ENCODE data around the gene PLEKHG3.

The PLEKHG3 gene

GRCh38 chr14:64763085-64763782 is 59.0 kb downstream of the PLEKHG3 start:
- no peak overlapping the region for H3K4me3 ChIP-seq (ENCODE audit: low read depth, low read length)
- in situ Hi-C loops (cut with HindIII; ENCODE audit: low sequenced_read_pairs), result no loop called here
- no peak for TF ChIP-seq CTCF (IDR thresholded peaks at IDR 0.05; ENCODE audit: low read depth, low read length)
- no peak for DNase-seq (ENCODE audit: low read depth, low spot score)

DNA sequence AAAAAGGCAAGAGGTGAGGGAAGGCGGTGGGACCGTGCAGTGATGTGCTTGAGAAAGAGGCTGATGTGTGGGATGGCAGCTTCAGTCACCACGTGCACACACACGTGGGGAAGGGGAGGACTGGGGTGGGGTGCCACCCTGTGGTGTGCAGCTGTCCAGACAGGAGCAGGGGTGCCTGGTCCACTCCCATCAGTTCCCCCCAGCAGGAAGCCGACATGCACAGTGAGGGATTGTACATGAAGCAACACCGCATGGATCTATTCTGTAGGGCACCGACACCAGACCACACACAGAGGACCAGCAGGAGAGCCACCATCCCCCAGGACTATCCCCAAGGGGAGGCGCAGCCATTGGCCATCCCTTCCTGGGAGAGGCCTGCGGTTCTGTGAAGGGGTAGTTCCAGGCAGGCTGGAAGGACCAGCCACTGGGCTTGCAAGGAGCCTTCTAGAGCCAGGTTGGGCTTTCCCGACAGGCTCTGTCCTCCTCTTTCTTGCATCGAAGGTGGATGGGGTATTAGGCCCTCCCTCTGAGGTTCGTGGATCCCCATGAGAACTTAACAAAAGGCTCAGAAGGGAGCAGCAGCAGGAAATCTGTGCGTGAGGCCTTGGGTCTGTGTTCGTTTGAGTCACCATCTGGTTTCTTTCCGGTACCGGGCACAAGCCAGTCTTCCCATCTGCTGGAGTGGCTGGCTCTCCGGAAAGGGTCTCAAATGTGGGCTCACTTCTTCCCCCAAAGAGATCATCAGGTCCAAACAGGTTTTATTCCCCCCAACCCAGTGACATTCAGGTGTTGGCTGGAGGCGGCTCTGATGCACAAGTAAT is 59.8 kb downstream of the PLEKHG3 start:
- H3K4me3 ChIP-seq (ENCODE audit: low read depth, low read length), result no peak overlapping the region
- in situ Hi-C loops (cut with HindIII; ENCODE audit: low sequenced_read_pairs), result no loop called here
- TF ChIP-seq CTCF (IDR thresholded peaks at IDR 0.05; ENCODE audit: low read depth, low read length), result no peak
- peak; percentile 41 for DNase-seq (ENCODE audit: low read depth, low spot score)

GRCh38 chr14:64764641-64765520 is 60.7 kb downstream of the PLEKHG3 start:
- peak; percentile 76 for DNase-seq (ENCODE audit: low read depth, low spot score)
- peak; percentile 96 for TF ChIP-seq CTCF (IDR thresholded peaks at IDR 0.05; ENCODE audit: low read depth, low read length)
- in situ Hi-C loops (cut with HindIII; ENCODE audit: low sequenced_read_pairs), result no loop called here
- H3K4me3 ChIP-seq (ENCODE audit: low read depth, low read length), result no peak overlapping the region

- no peak overlapping the region for H3K4me3 ChIP-seq (ENCODE audit: low read depth, low read length)
- DNase-seq (ENCODE audit: low read depth, low spot score), result no peak
- no peak for TF ChIP-seq CTCF (IDR thresholded peaks at IDR 0.05; ENCODE audit: low read depth, low read length)
- in situ Hi-C loops (cut with HindIII; ENCODE audit: low sequenced_read_pairs), result no loop called here
These were observed 61.6 kb downstream of the PLEKHG3 start for GRCh38 chr14:64765740-64766302.

DNA sequence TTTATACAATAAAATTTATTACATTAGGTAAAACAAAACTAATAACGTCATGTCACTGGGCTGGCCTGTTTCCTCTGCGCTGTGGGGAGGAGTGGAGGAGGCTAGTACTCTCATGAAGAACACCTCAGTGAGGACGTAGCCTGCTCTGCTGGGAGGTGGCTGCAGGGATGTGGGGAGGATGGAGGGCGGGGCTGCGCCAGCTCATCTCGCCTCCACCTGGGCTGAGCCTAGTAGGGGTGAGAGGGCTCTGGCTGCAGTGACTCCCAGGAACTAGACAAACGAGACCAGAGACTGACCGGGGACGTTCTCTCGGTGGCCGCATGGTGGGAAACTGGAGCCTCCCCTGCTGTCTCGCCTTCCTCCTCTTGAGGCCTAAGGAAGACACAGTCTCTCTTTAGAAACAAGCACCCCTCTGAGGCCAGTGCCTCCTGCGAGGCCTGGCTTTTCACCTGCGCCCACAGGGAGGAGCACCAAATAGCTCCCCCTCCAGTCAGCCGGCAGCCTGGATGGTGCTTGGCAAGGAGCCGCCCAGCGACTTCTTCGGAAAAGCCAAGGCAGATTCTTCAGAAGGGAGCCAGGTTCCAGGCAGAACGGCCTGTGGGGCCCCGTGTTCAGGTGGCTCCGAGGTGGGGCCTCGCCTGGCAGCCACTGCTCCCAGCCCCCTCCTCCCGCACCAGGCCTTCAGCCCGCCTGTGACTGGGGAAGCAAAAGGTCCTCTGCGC is 62.4 kb downstream of the PLEKHG3 start:
- no peak for TF ChIP-seq CTCF (IDR thresholded peaks at IDR 0.05; ENCODE audit: low read depth, low read length)
- H3K4me3 ChIP-seq (ENCODE audit: low read depth, low read length), result no peak overlapping the region
- no peak for DNase-seq (ENCODE audit: low read depth, low spot score)
- in situ Hi-C loops (cut with HindIII; ENCODE audit: low sequenced_read_pairs), result no loop called here
